AG04449 (cell line): Measurements from ENCODE around the gene DCAF16.
"Not testable (repeated sequence)": the region's sequence is repeated elsewhere in the genome, so short reads cannot be mapped to it uniquely, and the experiment has no call there.

ENCODE experiments used
- CTCF ChIA-PET: fragments of 350-600 bp; formaldehyde crosslinking; extraction: SDS; loops from one replicate; lab custom pipeline; 2021; ENCODE audit warnings: antibody characterized with exemption; lab: Yijun Ruan, JAX
- POLR2A ChIA-PET: fragments of 400-600, 350-600 bp; formaldehyde crosslinking; extraction: SDS; loops from one replicate; lab custom pipeline; 2020; ENCODE audit warnings: antibody characterized with exemption, inconsistent platforms; lab: Yijun Ruan, JAX
- DNase-seq: peaks from one replicate; pipeline ENCODE4 v3.0.0-alpha.2; 2010; ENCODE audit warnings: low read depth, low spot score
- H3K4me3 ChIP-seq: 2 replicates; pipeline ENCODE4 v1.5.1; 2011; ENCODE audit warnings: low read depth, mild to moderate bottlenecking, control low read depth, low read length
- CTCF ChIP-seq: IDR thresholded peaks from one replicate; pipeline ENCODE4 v1.5.1; 2011; ENCODE audit warnings: mild to moderate bottlenecking, moderate library complexity, low read length, control low read depth, inconsistent platforms; ENCODE audit not compliant: insufficient read depth; ENCODE audit errors: missing control alignments

The DCAF16 gene

GRCh38 chr4:17810260-17811077, at the start of gene DCAF16, which contains the start of gene NCAPG:
Gene DCAF16, minus strand, starts transcription at chr4:17810757. Its CDS starts 6,616 bp downstream, at chr4:17804141.
Gene NCAPG, plus strand, starts transcription at chr4:17810979. Its CDS starts 99 bp downstream, at chr4:17811078.
- POLR2A ChIA-PET, result interaction anchor here (0.9 to 1.0 kb wide), 3 partner anchors 12 to 261 kb away, joined by 3 to 5 read pairs (median 4); no protein-coding TSS in a partner anchor
- no peak for TF ChIP-seq CTCF
- DNase-seq, result peak; percentile 93
- H3K4me3 ChIP-seq, result peak within 1 kb of the TSS; percentile 87
- CTCF ChIA-PET, result interaction anchor here (1.3 to 7.6 kb wide), 6 partner anchors 9 to 263 kb away, joined by 4 to 123 read pairs (median 5); no protein-coding TSS in a partner anchor

- H3K4me3 ChIP-seq, result no peak overlapping the region
- no peak for DNase-seq
- ChIA-PET CTCF (no interaction called here), POLR2A (no interaction called here)
- TF ChIP-seq CTCF, result no peak
These were observed 49.3 kb upstream of the DCAF16 start for GRCh38 chr4:17859793-17860406.

- DNase-seq, result peak; percentile 17
- ChIA-PET POLR2A (no interaction called here), CTCF (interaction anchor here (1.5 kb wide), 1 partner anchor 37 kb away, joined by 5 read pairs; no protein-coding TSS in a partner anchor)
- TF ChIP-seq CTCF, result no peak
- no peak overlapping the region for H3K4me3 ChIP-seq
These were observed 43.5 kb upstream of the DCAF16 start for GRCh38 chr4:17854036-17854435.

GRCh38 chr4:17851959-17852358, 41.4 kb upstream of the DCAF16 start:
- TF ChIP-seq CTCF, result no peak
- CTCF ChIA-PET, result interaction anchor here (1.8 kb wide), 1 partner anchor 44 kb away, joined by 4 read pairs; no protein-coding TSS in a partner anchor
- no peak for DNase-seq
- H3K4me3 ChIP-seq, result no peak overlapping the region
- POLR2A ChIA-PET, result no interaction called here

- H3K4me3 ChIP-seq, CTCF ChIA-PET, POLR2A ChIA-PET, DNase-seq: not testable (repeated sequence)
These were observed 39.7 kb upstream of the DCAF16 start for GRCh38 chr4:17850295-17850694.

- CTCF ChIA-PET, result interaction anchor here (1.5 kb wide), 1 partner anchor 36 kb away, joined by 3 read pairs; no protein-coding TSS in a partner anchor
These were observed 35.7 kb upstream of the DCAF16 start for GRCh38 chr4:17846266-17846665.

More at GRCh38 chr4:17846266-17846665, 35.7 kb upstream of the DCAF16 start:
- TF ChIP-seq CTCF, result no peak
- H3K4me3 ChIP-seq, result no peak overlapping the region
- peak; percentile 28 for DNase-seq
- POLR2A ChIA-PET, result no interaction called here
